RKO (cell line): Measurements from ENCODE around the gene AP1S1.
"Not testable (repeated sequence)": the region's sequence is repeated elsewhere in the genome, so short reads cannot be mapped to it uniquely, and the experiment has no call there.

Source experiments
- DNase-seq: peaks from one replicate; pipeline ENCODE4 v3.0.0-alpha.2; 2016; ENCODE audit warnings: low spot score

Gene AP1S1

GRCh38 chr7:101171442-101171837, 17.2 kb downstream of the AP1S1 start:
- DNase-seq = no peak

- no peak for DNase-seq
Observed at GRCh38 chr7:101172005-101172853, 18.0 kb downstream of the AP1S1 start.

GRCh38 chr7:101172854-101173751, 18.8 kb downstream of the AP1S1 start:
- DNase-seq = peak; percentile 92

GRCh38 chr7:101173752-101174244, 19.5 kb downstream of the AP1S1 start:
- peak; percentile 87 for DNase-seq

GRCh38 chr7:101174322-101174854, 20.1 kb downstream of the AP1S1 start:
- no peak for DNase-seq

GRCh38 chr7:101175664-101176063, 21.4 kb downstream of the AP1S1 start:
- no peak for DNase-seq

GRCh38 chr7:101177644-101178043, 23.4 kb downstream of the AP1S1 start:
- no peak for DNase-seq

GRCh38 chr7:101179117-101179516, 24.8 kb downstream of the AP1S1 start:
- no peak for DNase-seq

GRCh38 chr7:101179713-101180112, 25.4 kb downstream of the AP1S1 start:
- DNase-seq = no peak

GRCh38 chr7:101180130-101180755, 26.0 kb downstream of the AP1S1 start, which contains the start of gene NAT16:
NAT16 (minus strand) TSS chr7:101180293; CDS start chr7:101174807, 5,486 bp downstream.
- DNase-seq = no peak

GRCh38 chr7:101185258-101185839, 31.1 kb downstream of the AP1S1 start:
- DNase-seq = peak; percentile 66

- DNase-seq = no peak
Observed at GRCh38 chr7:101186194-101186593, 31.9 kb downstream of the AP1S1 start.

- no peak for DNase-seq
Observed at GRCh38 chr7:101186844-101187428, 32.7 kb downstream of the AP1S1 start.

GRCh38 chr7:101189109-101189508, 34.8 kb downstream of the AP1S1 start:
- no peak for DNase-seq

- no peak for DNase-seq
Observed at GRCh38 chr7:101195884-101196283, 41.6 kb downstream of the AP1S1 start.

- no peak for DNase-seq
Observed at GRCh38 chr7:101197991-101198390, 43.7 kb downstream of the AP1S1 start.

- no peak for DNase-seq
Observed at GRCh38 chr7:101198476-101198875, 44.2 kb downstream of the AP1S1 start.

GRCh38 chr7:101199522-101199921, 45.2 kb downstream of the AP1S1 start:
- not testable (repeated sequence) for DNase-seq

- no peak for DNase-seq
Observed at GRCh38 chr7:101200504-101200861, 46.2 kb downstream of the AP1S1 start.

GRCh38 chr7:101200862-101201599, 46.8 kb downstream of the AP1S1 start, which contains the start of gene MOGAT3:
MOGAT3 (minus strand) TSS chr7:101201036; CDS start chr7:101200854, 182 bp downstream.
- DNase-seq = no peak
